HepG2 (cell line): Measurements from ENCODE around the gene DUSP9. TPM values are rescaled to one million over a fixed set of nuclear protein-coding genes. Genes with fewer than 3 reads are reported as not detected.

Experiments
- BHLHE40 ChIP-seq: IDR thresholded peaks from 2 replicates; pipeline ENCODE4 v1.6.1; 2011; ENCODE audit warnings: low read length, improper control_type of control experiment
- SKIL ChIP-seq: sonication (generic); formaldehyde crosslinking; IDR thresholded peaks from 2 replicates; pipeline ENCODE4 v1.8.0; 2022; ENCODE audit warnings: missing genetic modification reagents, mild to moderate bottlenecking, moderate library complexity, borderline replicate concordance
- TAF1 ChIP-seq: sonication (generic); formaldehyde crosslinking; IDR thresholded peaks from 2 replicates; pipeline ENCODE4 v1.4.0; 2020; ENCODE audit warnings: missing genetic modification reagents
- TMF1 ChIP-seq: sonication (generic); formaldehyde crosslinking; IDR thresholded peaks from 2 replicates; pipeline ENCODE4 v1.8.1; 2022; ENCODE audit warnings: low read depth, missing genetic modification reagents
- ZBTB26 ChIP-seq: IDR thresholded peaks from 2 replicates; pipeline ENCODE4 v1.6.1; 2016; ENCODE audit warnings: missing compliant biosample characterization, missing genetic modification reagents, borderline replicate concordance
- ZBTB40 ChIP-seq, 2 experiments: fragments of 450-650 bp in 1 of 2; sonication (generic) in 1 of 2; formaldehyde crosslinking in 1 of 2; IDR thresholded peaks; 2 replicates each; pipeline versions ENCODE4 v1.6.1 to v1.8.0; 2016 to 2022; ENCODE audit warnings: antibody characterized with exemption in 1 of 2, mild to moderate bottlenecking in 1 of 2, missing genetic modification reagents in 1 of 2
- ZFX ChIP-seq: sonication (generic); formaldehyde crosslinking; IDR thresholded peaks from 2 replicates; pipeline ENCODE4 v1.4.0; 2020; ENCODE audit warnings: mild to moderate bottlenecking, low read depth, missing genetic modification reagents, moderate library complexity
- ZSCAN5A ChIP-seq: sonication (generic); formaldehyde crosslinking; IDR thresholded peaks from 2 replicates; pipeline ENCODE4 v1.8.0; 2022; ENCODE audit warnings: mild to moderate bottlenecking, missing genetic modification reagents, borderline replicate concordance
- polyA plus RNA-seq, 8 experiments: library from polyadenylated mRNA; depleted of rRNA in 3 of 8; stranded (reverse) in 7 of 8; unstranded in 1 of 8; fragments of >200 nt; fragmentation: Illumina TruSeq in 4 of 8; extraction: Trizol in 4 of 8; gene quantifications; 2 replicates each; pipeline versions ENCODE4 v1.2.1 to v1.2.3, GENCODE V29; 2011 to 2016; ENCODE audit warnings: low read depth in 4 of 8, missing spikeins in 1 of 8, mixed read lengths in 1 of 8; ENCODE audit not compliant: insufficient read depth in 1 of 8
- total RNA-seq, 5 experiments: library from RNA; depleted of rRNA; stranded (reverse); fragments of >200 nt; fragmentation: Illumina TruSeq; extraction: Trizol; gene quantifications; 2 replicates each; pipeline ENCODE4 v1.2.3, GENCODE V29; 2016; ENCODE audit warnings: low read depth in 1 of 5
- TF ChIP-seq, protein P1 (sequence below): sonication (generic); formaldehyde crosslinking; IDR thresholded peaks from 2 replicates; pipeline ENCODE4 v1.4.0; 2020; ENCODE audit warnings: mild to moderate bottlenecking, missing genetic modification reagents

The DUSP9 gene
- total and polyA plus RNA-seq, 2 of the 13 experiments (the other 11 are each of a cell fraction or from before 2014, with no cell fraction given), result 235 to 435 TPM

DNA sequence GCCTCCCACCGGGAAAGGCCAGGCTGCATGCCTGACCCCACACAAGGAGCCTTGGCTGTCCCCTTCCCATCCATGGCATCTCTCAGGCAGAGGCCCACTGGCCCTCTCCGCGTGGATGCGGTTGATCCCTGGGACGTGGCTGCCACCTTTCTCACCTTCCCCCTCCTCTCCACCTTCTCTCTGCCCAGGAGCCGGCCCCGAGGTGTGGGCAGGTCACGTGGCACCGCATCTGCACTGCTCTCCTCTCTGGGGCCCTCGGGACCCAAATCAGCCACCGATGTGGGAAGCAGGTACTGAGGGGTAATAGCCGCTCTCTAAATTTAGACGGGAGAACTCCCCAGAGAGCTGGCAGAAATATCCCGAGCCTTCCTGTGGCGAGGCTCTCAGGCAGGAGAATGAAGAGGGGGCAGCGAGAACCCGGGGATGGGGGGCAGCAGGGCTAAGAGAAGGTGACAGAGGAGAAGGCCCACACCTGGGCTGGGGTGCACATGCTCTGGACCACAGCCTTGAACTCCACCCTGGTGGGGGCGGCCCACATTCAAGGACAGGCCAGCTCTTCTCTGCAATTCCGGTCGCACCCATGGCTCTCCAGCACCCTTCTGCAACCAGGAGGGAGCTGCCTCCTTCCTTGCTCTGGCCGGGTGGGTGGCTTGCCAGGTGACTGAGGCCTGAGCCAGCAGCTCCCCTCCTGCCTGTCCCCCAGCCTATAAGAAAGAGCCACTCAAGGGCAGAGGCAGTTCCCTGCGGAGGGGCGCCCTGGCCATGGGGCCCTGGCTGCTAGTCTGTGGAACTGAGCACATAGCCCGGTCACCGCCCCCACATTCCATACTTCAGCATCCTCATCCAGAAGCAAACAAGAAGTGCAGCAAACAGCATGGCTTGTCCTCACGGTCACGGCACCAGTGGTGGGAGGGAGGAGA lies 9.6 kb upstream of the DUSP9 start (continued):
- TF ChIP-seq ZBTB26 (CRISPR knock-in tag), result no peak
- TF ChIP-seq, protein P1, sequence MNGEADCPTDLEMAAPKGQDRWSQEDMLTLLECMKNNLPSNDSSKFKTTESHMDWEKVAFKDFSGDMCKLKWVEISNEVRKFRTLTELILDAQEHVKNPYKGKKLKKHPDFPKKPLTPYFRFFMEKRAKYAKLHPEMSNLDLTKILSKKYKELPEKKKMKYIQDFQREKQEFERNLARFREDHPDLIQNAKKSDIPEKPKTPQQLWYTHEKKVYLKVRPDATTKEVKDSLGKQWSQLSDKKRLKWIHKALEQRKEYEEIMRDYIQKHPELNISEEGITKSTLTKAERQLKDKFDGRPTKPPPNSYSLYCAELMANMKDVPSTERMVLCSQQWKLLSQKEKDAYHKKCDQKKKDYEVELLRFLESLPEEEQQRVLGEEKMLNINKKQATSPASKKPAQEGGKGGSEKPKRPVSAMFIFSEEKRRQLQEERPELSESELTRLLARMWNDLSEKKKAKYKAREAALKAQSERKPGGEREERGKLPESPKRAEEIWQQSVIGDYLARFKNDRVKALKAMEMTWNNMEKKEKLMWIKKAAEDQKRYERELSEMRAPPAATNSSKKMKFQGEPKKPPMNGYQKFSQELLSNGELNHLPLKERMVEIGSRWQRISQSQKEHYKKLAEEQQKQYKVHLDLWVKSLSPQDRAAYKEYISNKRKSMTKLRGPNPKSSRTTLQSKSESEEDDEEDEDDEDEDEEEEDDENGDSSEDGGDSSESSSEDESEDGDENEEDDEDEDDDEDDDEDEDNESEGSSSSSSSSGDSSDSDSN (CRISPR knock-in tag), result peak; percentile 54; the same call in 1 of the 2 replicates
- no peak for TF ChIP-seq ZSCAN5A (CRISPR knock-in tag)
- TF ChIP-seq ZBTB40 (IDR thresholded peaks at IDR 0.05), result no peak
- TF ChIP-seq ZBTB40 (CRISPR knock-in tag; IDR thresholded peaks at IDR 0.05), result no peak
- 0 out of 2 replicates have a peak, but pooled peaks have one; percentile 33 for TF ChIP-seq ZFX (CRISPR knock-in tag)
- TF ChIP-seq TMF1, result no peak
- 0 out of 2 replicates have a peak, but pooled peaks have one; percentile 19 for TF ChIP-seq TAF1 (CRISPR knock-in tag)
- no peak for TF ChIP-seq SKIL (CRISPR knock-in tag)
- TF ChIP-seq BHLHE40, result no peak
